Stimulated activated CD8-positive, alpha-beta memory T cell treated with anti-CD3 and anti-CD28 coated beads, Interleukin-2, amount 100 ng/mL, for 1 hour (primary cell): ENCODE data around the gene PLK5.
"Not testable (repeated sequence)": the region's sequence is repeated elsewhere in the genome, so short reads cannot be mapped to it uniquely, and the experiment has no call there.

Source experiments
- DNase-seq, 2 donors: peaks; one replicate each; pipeline ENCODE4 v3.0.0-alpha.2; 2020; ENCODE audit warnings: low read depth in 2 of 2

The PLK5 gene

DNA sequence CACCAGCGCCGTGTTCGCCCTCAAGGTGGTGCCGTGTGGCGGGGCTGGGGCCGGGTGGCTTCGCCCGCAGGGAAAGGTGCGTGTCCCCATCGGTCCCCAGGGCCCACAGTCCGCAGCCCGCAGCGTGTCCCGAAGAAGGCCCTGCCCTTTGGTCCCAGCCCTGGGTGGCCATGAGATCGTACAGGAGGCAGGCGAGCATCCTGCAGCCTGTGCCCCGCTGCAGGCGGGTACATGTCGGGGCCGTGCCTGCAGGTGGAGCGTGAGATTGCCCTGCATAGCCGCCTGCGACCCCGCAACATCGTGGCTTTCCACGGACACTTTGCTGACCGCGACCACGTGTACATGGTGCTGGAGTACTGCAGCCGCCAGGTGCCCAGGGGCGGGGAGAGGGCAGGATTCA is 1.5 kb downstream of the PLK5 start:
- no peak for DNase-seq

DNA sequence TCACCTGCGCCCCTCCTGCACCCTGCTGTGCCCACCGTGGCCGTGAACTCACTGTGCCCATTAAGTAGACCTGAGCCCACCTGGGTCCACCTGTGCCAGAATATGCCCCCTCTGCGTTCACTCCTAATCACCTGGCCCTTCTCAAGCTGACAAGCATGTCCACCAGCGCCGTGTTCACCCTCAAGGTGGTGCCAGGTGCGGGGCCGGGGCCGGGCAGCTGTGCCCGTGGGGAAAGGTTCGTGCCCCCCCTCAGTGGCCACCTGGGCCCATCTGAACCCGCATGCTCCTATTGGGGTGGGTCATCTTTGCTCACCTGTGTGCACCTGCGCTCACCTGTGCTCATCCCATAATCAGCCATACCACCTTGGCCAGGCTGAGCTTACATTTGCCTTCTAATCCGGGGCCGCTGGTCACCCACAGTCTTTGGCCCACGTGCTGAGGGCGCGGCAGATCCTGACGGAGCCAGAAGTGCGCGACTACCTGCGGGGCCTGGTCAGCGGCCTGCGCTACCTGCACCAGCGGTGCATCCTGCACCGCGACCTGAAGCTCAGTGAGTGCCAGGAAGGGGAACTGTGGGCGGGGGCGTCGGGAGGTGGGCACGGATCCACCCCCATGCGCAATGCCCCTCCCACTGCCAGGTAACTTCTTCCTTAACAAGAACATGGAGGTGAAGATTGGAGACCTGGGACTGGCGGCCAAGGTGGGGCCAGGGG is 2.3 kb downstream of the PLK5 start:
- DNase-seq = no peak

DNA sequence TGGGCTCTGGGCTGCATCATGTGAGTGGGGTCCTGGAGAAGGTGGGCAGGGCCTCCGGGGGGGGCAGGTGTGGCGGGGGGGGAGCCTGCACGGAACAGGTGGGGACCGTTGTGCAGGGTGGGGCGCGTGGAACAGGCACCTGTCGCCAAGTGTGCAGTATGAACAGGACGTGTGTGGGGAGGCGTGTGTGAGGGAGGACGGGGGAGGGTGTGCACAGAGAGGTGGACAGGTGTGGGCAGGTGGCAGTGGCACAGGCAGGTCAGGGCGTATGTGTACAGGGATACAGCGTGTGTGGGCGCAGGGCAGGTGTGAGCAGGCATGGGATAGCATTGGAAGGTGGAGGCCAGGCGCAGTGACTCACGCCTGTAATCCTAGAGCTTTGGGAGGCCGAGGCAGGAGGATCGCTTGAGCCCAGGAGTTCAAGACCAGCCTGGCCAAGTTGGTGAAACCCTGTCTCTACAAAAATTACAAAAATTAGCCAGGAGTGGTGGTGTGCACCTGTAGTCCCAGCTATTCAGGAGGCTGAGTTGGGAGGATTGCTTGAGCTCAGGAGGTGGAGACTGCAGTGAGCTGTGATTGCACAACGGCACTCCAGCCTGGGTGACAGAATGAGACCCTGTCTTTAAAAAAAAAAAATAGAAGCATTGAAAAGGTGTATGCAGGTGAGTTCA is 3.2 kb downstream of the PLK5 start:
- DNase-seq = no peak

DNA sequence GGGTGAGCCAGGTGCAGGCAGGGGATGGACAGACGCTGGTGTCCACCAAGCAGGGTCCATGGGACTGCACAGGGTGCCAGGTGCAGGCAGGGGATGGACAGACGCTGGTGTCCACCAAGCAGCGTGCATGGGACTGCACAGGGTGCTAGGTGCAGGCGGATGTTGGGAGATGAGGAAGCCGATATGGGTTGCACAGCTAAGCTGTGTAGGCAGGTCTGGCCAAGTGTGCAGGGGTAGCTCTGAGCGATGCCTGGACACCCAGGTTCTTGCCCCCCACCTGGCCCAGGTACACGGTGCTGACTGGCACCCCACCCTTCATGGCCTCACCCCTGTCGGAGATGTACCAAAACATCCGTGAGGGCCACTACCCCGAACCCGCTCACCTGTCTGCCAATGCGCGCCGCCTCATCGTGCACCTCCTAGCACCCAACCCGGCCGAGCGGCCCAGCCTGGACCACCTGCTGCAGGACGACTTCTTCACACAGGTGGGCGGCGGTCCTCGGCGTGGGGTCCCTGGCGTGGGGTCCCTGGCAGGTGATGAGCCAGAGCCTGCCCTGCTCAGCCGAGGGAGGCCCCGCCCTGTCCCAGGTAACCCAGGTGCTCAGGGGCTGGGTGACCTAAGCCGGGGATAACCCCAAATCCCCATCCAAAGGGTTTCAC is 3.9 kb downstream of the PLK5 start:
- no peak for DNase-seq

DNA sequence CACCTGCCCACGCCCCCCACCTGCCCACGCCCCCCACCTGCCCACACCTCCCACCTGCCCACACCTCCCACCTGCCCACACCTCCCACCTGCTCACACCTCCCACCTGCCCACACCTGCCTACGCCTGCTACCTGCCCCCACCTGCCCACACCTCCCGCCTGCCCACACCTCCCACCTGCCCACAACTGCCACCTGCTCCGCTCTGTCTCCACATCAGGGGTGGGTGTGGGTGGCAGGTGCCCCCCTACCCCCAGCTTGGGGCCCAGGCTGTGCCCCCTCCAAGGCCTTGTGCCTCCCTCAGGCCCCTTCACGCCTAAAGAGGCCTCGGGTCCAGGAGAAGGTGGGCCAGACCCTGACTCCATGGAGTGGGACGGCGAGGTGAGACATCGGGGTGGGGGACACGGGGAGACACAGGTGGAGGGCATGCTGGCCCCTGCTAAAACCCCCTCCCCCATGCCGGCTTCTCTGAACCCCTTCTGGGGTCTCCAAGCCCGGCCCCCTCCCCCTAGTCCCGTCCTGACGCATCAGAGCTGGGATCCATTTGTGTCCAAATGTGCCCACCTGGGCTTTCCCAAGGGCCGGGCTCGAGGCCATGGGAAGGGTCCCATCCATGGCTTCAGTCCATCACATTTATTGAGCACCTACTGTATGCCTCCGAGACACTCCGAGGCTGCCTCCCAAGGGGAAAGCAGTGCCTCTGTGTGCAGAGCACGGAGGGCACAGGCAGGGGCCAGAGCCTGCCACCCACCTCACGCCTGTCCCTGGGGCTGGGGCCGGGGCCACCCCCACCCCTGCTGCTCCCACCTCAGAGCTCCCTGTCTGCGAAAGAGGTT is 4.9 kb downstream of the PLK5 start:
- no peak for DNase-seq

DNA sequence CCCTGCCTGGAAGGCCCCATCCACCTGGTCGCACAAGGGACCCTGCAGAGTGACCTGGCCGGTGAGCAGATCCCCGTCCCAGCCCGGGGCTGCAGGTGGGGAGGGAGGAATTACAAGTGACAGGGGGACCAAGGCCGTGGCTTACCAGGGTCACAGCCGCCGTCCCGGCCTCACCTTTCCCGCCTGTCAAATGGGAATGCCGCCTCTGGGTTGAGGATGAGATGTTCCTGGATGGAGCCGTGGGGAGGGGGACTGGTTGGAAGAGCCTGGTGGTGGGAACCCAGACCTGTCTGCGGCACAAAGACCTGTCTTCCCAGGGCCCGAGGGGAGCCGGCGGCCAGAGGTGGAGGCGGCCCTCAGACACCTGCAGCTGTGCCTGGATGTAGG is 5.5 kb downstream of the PLK5 start:
- no peak for DNase-seq

DNA sequence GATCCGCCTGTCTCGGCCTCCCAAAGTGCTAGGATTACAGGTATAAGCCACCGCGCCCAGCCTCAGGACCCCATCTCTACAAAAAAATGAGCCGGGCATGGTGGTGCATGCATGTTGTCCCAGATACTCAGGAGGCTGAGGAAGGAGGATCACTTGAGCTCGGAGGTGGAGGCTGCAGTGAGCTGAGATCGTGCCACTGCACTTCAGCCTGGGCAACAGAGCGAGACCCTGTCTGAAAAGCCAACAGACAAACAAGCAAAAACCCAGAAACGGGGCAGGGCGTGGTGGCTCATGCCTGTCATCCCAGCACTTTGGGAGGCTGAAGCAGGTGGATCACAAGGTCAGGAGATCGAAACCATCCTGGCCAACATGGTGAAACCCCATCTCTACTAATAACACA is 7.0 kb downstream of the PLK5 start:
- not testable (repeated sequence) for DNase-seq

DNA sequence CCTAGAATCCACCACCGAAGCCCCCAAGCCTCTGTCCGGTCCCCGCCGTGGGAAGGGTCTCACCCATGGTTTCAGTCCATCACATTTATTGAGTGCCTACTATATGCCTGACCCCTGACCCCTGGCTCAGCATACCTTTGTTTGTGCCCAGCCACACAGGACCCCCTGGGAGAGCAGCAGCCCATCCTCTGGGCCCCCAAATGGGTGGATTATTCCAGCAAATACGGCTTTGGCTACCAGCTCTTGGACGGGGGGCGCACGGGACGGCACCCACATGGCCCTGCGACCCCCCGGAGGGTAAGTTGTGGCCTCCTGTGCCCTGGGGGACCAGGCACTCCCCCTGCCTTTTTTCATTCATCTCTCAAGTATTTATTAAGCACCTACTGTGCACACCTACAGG is 7.7 kb downstream of the PLK5 start:
- no peak for DNase-seq

DNA sequence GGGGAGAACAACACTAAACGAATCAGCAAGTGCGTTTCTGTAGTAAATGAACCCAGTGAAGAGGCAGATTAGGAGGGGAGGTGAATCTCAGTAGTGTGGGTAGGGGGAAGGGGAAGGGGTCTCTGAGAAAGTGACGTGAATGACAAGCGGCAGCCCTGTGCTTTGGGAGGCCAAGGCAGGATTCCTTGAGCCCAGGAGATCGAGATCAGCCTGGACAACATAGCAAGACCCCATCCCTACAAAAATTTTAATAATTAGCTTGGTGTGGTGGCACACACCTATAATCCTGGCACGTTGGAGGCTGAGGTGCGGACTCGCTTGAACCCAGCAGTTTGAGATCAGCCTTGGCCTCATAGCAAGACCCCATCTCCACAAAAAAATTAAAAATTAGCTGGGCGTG is 8.1 kb downstream of the PLK5 start:
- no peak for DNase-seq

DNA sequence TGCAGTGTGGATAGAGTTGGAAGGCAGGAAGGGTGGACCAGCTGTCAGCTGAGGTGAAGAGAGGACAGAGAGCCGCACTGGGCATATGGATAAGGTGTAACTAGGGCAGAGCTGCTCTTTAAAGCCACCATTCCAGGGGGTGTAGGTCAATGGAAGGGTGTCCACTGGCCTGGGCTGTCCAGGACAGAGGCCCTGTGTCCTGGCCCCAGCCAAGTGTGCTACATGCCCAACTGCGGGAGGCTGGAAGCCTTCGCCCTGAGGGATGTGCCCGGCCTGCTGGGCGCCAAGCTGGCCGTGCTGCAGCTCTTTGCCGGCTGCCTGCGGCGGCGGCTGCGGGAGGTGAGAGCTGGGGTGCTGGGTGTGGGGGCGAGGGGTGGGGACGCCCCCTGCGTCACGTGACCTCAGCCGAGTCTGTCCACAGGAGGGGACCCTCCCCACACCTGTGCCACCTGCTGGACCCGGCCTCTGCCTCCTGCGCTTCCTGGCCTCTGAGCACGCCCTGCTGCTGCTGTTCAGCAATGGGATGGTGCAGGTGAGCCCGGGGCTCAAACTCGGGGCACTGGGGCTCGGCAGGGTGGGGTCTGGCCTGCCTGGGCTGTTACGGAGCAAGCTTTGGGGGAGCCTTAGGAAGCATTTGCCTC is 9.8 kb downstream of the PLK5 start:
- no peak for DNase-seq

DNA sequence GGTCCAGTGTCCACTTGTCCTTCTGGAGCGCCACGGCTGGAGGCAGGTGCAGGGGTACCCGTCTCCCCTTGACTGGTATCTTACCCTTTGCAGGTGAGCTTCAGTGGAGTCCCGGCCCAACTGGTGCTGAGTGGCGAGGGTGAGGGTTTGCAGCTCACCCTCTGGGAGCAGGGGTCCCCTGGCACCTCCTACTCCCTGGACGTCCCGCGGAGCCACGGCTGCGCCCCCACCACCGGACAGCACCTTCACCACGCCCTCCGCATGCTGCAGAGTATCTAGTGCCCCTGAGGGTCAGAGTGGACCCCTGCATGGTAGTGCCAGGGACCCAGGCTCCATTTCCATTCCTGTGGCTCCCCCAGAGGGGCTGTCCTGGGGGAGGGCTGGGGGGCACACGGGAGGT is 11.1 kb downstream of the PLK5 start:
- DNase-seq = no peak

DNA sequence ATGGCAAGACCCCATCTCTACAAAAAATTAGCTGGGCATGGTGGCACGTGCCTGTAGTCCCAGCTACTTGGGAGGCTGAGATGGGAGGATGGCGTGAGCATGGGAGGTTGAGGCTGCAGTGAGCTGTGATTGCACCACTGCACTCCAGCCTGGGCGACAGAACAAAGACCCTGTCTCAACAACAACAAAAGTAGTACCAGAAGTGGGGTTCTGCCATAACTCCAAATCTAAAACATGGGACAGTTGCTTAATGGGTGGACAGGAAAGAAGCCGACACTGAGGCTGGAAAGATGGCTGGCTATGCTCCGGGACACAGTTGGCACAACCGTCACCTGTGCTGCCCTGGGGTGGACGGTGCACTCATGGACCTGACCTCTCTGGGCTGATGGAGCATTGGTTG is 11.8 kb downstream of the PLK5 start:
- not testable (repeated sequence) for DNase-seq

DNA sequence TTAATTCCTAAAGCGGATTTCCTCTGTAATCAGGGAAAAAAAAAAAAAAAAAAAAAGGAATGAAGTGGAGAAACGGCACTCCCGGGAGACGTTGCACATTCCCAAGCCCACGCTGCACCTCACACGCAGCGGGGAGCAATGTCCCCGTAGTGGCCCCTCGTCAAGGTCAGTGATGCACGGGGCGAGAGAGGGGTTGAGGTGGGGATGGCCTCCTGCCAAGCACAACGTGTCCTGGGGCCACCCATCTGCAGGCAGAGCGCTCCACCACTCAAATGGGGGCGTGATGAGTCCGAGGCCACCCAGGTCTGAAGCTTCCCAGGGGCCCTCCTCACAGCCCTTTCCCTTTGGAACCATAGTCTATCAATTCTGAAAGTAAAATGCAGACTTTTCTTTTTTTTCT is 15.1 kb downstream of the PLK5 start:
- DNase-seq = no peak

DNA sequence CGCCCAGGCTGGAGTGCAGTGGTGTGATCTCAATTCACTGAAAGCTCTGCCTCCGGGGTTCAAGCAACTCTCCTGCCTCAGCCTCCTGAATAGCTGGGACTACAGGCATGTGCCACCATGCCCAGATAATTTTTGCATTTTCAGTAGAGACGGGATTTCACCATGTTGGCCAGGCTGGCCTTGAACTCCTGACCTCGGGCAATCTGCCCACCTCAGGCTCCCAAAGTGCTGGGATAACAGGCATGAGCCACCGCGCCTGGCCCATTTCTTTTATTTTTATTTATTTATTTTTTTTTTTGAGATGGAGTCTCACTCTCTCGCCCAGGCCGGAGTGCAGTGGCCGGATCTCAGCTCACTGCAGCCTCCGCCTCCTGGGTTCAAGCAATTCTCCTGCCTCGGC is 15.9 kb downstream of the PLK5 start:
- not testable (repeated sequence) for DNase-seq

DNA sequence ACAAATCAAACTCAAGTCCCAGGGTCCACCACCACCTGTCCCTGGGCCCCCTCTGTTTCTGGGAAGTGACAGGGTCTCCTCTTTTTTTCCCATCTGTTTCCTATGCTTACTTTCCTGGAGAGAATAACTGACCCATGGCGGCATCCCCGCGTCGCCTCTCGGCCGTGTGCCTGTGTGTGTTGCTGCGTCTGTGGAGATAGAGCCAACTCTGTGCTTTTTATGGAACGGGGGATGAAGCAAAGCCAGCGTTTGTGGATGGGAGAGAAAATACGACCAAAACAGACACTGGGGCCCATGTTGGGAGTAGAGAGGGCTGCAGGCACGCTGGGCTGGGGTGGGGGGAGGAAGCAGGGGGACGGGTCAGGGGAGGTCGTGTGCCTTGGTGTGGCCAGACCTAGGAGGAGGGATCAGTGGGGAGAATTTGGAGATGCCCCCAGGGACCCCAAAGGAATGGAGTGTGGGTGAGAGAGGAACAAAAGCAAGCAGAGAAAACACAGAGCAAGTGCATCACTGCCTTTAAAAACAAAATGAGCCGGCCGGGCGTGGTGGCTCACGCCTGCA is 16.6 kb downstream of the PLK5 start:
- DNase-seq = no peak

DNA sequence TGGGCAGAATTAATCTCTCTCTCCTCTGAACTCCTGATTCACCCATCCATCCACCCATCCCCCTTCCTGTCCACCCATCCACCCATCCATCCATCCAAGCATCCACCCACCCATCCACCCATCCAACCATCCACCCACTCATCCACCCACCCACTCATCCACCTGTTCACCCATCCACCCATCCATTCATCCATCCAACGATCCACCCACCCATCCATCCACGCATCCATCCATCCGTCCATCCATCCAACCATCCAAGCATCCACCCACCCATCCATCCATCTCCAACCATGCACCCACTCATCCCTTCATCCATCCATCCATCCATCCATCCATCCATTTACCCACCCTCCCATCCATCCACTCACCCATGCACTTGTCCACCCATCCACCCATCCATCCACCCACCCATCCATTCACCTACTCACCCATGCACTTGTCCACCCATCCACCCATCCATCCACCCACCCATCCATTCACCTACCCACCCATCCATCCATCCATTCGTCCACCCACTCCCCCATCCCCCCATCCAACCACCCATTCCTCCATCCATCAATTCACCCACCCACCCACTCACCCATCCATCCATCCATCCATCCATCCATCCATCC is 25.6 kb downstream of the PLK5 start:
- DNase-seq = no peak

DNA sequence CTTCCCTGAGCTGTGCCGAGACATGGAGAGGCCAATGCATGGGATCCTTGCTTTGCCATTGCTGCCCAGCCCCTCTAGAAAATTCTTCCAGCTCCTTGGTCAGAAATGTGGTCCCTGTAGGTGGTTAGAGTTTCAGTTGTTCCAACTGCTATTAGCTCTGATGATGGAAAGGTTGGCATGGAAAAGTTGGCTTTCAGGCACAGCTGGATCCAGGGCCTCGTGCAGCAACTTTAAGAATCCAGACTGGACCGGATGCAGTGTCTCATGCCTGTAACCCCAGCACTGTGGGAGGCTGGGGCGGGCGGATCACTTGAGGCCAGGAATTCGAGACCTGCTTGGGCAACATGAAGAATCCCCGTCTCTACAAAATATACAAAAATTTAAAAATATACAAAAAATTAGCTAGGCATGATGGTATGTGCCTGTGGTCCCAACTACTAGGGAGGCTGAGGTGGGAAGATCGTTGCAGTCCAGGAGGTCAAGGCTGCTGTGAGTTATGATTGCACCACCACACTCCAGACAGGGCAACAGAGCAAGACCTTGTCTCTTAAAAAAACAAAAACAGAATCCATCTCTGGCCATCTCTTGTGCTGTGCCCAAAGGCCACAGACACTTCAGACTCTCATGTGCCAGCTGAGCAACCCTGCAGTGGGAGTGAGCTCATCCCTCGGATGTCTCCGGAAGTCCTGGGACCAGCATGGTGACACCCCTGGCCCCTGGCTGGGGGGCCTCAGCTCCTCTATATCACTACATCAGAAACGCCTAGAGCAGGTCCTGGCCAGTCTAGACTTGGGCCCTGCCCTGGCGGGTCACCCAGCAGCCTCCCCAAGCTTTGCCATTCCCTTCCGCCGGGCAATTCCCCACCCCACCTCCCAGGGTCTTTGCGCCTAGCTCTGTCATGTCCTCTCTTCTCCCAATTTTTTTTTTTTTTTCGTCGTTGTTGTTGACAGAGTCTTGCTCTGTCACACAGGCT is 27.5 kb downstream of the PLK5 start:
- no peak for DNase-seq

DNA sequence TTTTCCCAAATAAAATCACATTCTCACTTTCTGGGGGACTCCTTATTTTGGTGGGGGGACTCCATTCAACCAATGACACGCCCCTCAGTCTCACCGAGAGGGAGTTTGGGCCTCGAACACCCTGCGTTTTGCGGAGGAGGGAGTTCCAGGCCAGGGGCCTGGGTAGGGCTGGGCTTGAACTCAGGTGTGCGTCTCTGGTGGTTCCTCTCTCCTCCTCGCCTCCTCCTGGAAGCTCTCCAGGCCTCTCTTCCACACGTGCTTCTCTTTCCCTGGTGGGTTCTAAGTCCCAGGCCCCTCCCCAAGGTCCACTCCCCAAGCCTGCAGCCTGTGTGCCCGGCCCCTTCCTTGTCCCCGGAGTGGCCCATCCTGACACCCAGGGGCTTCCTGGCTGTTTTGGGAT is 29.5 kb downstream of the PLK5 start:
- no peak for DNase-seq

DNA sequence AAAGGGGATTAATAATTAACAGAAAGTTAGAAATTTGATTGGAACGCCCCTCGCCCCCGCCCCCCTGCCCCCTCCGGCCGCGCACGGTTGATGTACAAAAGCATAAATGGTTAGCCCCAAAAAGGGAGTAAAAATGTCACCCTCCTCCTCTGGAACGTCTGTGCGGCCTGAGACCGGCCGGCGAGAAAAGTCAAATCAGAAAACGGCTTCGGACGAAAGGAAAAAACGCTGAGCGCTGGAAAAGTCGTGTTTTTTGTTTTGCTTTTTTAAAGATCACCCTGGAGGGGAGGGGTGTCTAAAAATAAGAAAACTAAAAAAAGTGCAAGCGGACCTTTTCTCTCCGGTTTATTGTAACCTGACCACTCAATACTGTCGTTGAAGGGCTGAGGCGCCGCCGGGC is 31.1 kb downstream of the PLK5 start:
- DNase-seq = no peak
